ENCODE data around the gene CSTPP1.

The CSTPP1 gene

GRCh38 chr11:46903846-46904245 is 32.7 kb upstream of the CSTPP1 start:
- no peak for TF ChIP-seq EZH2phosphoT487 (IDR thresholded peaks at IDR 0.05; ENCODE audit: borderline replicate concordance, low read length)
- TF ChIP-seq, protein P1, sequence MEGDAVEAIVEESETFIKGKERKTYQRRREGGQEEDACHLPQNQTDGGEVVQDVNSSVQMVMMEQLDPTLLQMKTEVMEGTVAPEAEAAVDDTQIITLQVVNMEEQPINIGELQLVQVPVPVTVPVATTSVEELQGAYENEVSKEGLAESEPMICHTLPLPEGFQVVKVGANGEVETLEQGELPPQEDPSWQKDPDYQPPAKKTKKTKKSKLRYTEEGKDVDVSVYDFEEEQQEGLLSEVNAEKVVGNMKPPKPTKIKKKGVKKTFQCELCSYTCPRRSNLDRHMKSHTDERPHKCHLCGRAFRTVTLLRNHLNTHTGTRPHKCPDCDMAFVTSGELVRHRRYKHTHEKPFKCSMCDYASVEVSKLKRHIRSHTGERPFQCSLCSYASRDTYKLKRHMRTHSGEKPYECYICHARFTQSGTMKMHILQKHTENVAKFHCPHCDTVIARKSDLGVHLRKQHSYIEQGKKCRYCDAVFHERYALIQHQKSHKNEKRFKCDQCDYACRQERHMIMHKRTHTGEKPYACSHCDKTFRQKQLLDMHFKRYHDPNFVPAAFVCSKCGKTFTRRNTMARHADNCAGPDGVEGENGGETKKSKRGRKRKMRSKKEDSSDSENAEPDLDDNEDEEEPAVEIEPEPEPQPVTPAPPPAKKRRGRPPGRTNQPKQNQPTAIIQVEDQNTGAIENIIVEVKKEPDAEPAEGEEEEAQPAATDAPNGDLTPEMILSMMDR (IDR thresholded peaks at IDR 0.05; ENCODE audit: low read depth, low read length, poor library complexity, severe bottlenecking): no peak
- no peaks in the 10 kb centered on the region for H3K9me2 ChIP-seq (replicated peaks; ENCODE audit: control insufficient read depth, low read length)
- peaks cover 9% of the 10 kb centered on the region for H3K4me1 ChIP-seq (ENCODE audit: control insufficient read depth, low read length)
- no peaks in the 10 kb centered on the region for H4K20me1 ChIP-seq (ENCODE audit: control insufficient read depth, insufficient read depth, low read depth, low read length)
- H3K27me3 ChIP-seq (ENCODE audit: control insufficient read depth, low read length): no peaks in the 10 kb centered on the region
- H3F3A ChIP-seq (ENCODE audit: control insufficient read depth, insufficient read depth): no peaks in the 10 kb centered on the region
- no peaks in the 10 kb centered on the region for H3K79me2 ChIP-seq (ENCODE audit: control insufficient read depth, low read length)
- no peak overlapping the region for H3K4me2 ChIP-seq (ENCODE audit: low read length)
- H3K36me3 ChIP-seq (ENCODE audit: control insufficient read depth, low read length): peaks cover 3% of the 10 kb centered on the region; the same call in 1 of the 2 replicates
- H3K27ac ChIP-seq (ENCODE audit: low read depth, low read length): no peak overlapping the region
- no peak overlapping the region for H3K4me3 ChIP-seq (ENCODE audit: low read length)
- H3K9me3 ChIP-seq (ENCODE audit: control insufficient read depth, insufficient read depth, low read length): no peaks in the 10 kb centered on the region

- Histone ChIP-seq H3F3A (ENCODE audit: control insufficient read depth, insufficient read depth) (no peaks in the 10 kb centered on the region), H3K27me3 (ENCODE audit: control insufficient read depth, low read length) (no peaks in the 10 kb centered on the region), H3K36me3 (ENCODE audit: control insufficient read depth, low read length) (no peaks in the 10 kb centered on the region), H3K4me3 (ENCODE audit: low read length) (no peak overlapping the region), H3K4me2 (ENCODE audit: low read length) (no peak overlapping the region), H3K4me1 (ENCODE audit: control insufficient read depth, low read length) (peaks cover 9% of the 10 kb centered on the region), H3K79me2 (ENCODE audit: control insufficient read depth, low read length) (no peaks in the 10 kb centered on the region), H3K27ac (ENCODE audit: low read depth, low read length) (no peak overlapping the region), H3K9me2 (replicated peaks; ENCODE audit: control insufficient read depth, low read length) (no peaks in the 10 kb centered on the region), H4K20me1 (ENCODE audit: control insufficient read depth, insufficient read depth, low read depth, low read length) (no peaks in the 10 kb centered on the region), H3K9me3 (ENCODE audit: control insufficient read depth, insufficient read depth, low read length) (no peaks in the 10 kb centered on the region)
- TF ChIP-seq, protein P1 (IDR thresholded peaks at IDR 0.05; ENCODE audit: low read depth, low read length, poor library complexity, severe bottlenecking): no peak
- TF ChIP-seq EZH2phosphoT487 (IDR thresholded peaks at IDR 0.05; ENCODE audit: borderline replicate concordance, low read length): no peak
These were observed 30.8 kb upstream of the CSTPP1 start for GRCh38 chr11:46905806-46906205.

- Histone ChIP-seq H3K4me1 (ENCODE audit: control insufficient read depth, low read length) (peaks cover 9% of the 10 kb centered on the region), H3K4me2 (ENCODE audit: low read length) (no peak overlapping the region), H3K9me3 (ENCODE audit: control insufficient read depth, insufficient read depth, low read length) (no peaks in the 10 kb centered on the region), H3K27me3 (ENCODE audit: control insufficient read depth, low read length) (no peaks in the 10 kb centered on the region), H3K36me3 (ENCODE audit: control insufficient read depth, low read length) (no peaks in the 10 kb centered on the region), H3K9me2 (replicated peaks; ENCODE audit: control insufficient read depth, low read length) (no peaks in the 10 kb centered on the region), H3K79me2 (ENCODE audit: control insufficient read depth, low read length) (no peaks in the 10 kb centered on the region), H3F3A (ENCODE audit: control insufficient read depth, insufficient read depth) (no peaks in the 10 kb centered on the region), H3K27ac (ENCODE audit: low read depth, low read length) (no peak overlapping the region), H4K20me1 (ENCODE audit: control insufficient read depth, insufficient read depth, low read depth, low read length) (no peaks in the 10 kb centered on the region), H3K4me3 (ENCODE audit: low read length) (no peak overlapping the region)
- TF ChIP-seq, protein P1 (IDR thresholded peaks at IDR 0.05; ENCODE audit: low read depth, low read length, poor library complexity, severe bottlenecking): no peak
- TF ChIP-seq EZH2phosphoT487 (IDR thresholded peaks at IDR 0.05; ENCODE audit: borderline replicate concordance, low read length): no peak
These were observed 29.9 kb upstream of the CSTPP1 start for GRCh38 chr11:46906609-46907041.

All from DOHH2 (cell line).